Uterine smooth muscle cell (primary cell): ENCODE results near the gene ACR. TPM values are rescaled to one million over a fixed set of nuclear protein-coding genes. Genes with fewer than 3 reads are reported as not detected.

ENCODE experiments used
- total RNA-seq: library from RNA; depleted of rRNA; stranded (reverse); fragments of >200 nt; gene quantifications from 2 replicates; pipeline ENCODE4 v1.2.3, GENCODE V29; 2014

Gene ACR
- not detected in 2 replicates for total RNA-seq

GRCh38 chr22:50737728-50738648, at the start of gene ACR:
TSS of gene ACR (plus strand) at chr22:50738204. CDS start at chr22:50738236, 32 bp downstream.

GRCh38 chr22:50783033-50783879, 45.3 kb downstream of the ACR start, which contains the start of gene RABL2B:
TSS of gene RABL2B (minus strand) at chr22:50783636. CDS start at chr22:50782294, 1,342 bp downstream.

Other genes starting within 250 kb of the ACR start
- 48.0 and 51.4 TPM in 2 replicates for gene LMF2, start 230.5 kb upstream of the ACR start, total RNA-seq
- 36.0 and 79.0 TPM in 2 replicates for gene NCAPH2, start 230.0 kb upstream of the ACR start, total RNA-seq
- 2.7 and 4.5 TPM in 2 replicates for gene SCO2, start 212.6 kb upstream of the ACR start, total RNA-seq
- gene TYMP, start 208.2 kb upstream of the ACR start, total RNA-seq = 5.1 and 12.5 TPM in 2 replicates
- 0.11 and 0.62 TPM in 2 replicates for gene KLHDC7B, start 192.3 kb upstream of the ACR start, total RNA-seq
- gene SYCE3, start 175.3 kb upstream of the ACR start, total RNA-seq = not detected in 2 replicates
- 0.44 and 1.7 TPM in 2 replicates for gene CPT1B, start 159.8 kb upstream of the ACR start, total RNA-seq
- gene CHKB, start 155.4 kb upstream of the ACR start, total RNA-seq = 19.5 and 27.2 TPM in 2 replicates
- 0.33 and 0.37 TPM in 2 replicates for gene MAPK8IP2, start 137.4 kb upstream of the ACR start, total RNA-seq
- gene ARSA, start 110.1 kb upstream of the ACR start, total RNA-seq = 5.9 and 15.5 TPM in 2 replicates
- gene SHANK3, start 65.4 kb upstream of the ACR start, total RNA-seq = 0.22 and 0.50 TPM in 2 replicates
- 7.6 and 8.7 TPM in 2 replicates for gene RABL2B, start 45.4 kb downstream of the ACR start, total RNA-seq